ENCODE results near the gene APBB2.

DNA sequence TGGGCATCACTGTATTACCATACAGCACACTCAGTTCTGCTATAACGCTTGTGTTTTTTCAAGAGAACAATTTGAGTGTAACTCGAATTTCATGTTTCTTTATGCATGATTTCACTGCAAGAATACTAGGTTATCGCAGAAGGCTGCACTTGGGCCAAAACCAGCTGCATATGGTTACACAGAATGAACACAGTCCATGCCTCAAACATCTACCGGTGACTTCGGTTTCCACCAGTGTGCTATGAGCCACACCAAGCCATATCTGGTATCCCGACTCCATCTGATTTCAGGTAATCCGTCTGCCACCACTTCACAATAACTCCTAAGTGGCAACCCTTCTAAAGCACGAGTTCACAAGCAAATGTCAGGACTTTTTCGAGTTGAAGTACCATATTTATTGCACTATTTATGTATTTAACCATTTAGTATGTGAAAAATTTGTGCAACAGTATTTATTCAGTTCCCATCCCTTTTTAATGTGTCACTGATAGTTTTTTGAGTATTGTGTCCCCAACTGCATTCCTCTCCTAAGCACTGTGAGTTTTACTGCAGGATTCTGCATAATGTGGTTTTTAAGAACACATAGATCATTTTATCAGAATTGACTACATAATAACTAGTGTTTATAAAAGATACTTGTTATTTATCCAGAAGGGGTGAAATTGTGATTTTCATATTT is 111.8 kb downstream of the APBB2 start:
- TF ChIP-seq, protein P1, sequence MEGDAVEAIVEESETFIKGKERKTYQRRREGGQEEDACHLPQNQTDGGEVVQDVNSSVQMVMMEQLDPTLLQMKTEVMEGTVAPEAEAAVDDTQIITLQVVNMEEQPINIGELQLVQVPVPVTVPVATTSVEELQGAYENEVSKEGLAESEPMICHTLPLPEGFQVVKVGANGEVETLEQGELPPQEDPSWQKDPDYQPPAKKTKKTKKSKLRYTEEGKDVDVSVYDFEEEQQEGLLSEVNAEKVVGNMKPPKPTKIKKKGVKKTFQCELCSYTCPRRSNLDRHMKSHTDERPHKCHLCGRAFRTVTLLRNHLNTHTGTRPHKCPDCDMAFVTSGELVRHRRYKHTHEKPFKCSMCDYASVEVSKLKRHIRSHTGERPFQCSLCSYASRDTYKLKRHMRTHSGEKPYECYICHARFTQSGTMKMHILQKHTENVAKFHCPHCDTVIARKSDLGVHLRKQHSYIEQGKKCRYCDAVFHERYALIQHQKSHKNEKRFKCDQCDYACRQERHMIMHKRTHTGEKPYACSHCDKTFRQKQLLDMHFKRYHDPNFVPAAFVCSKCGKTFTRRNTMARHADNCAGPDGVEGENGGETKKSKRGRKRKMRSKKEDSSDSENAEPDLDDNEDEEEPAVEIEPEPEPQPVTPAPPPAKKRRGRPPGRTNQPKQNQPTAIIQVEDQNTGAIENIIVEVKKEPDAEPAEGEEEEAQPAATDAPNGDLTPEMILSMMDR (IDR thresholded peaks at IDR 0.05): no peak
- no peak for TF ChIP-seq POLR2A (IDR thresholded peaks at IDR 0.05)

Data from heart left ventricle (tissue), 13 donors.